COR-L47 (cell line): ENCODE measurements around the gene USP17L21.
"Not testable (repeated sequence)": the region's sequence is repeated elsewhere in the genome, so short reads cannot be mapped to it uniquely, and the experiment has no call there.

Experiments used
- DNase-seq: peaks from one replicate; lab custom pipeline; 2025; lab: John Stamatoyannopoulos, UW

The USP17L21 gene

GRCh38 chr4:9262572-9262971, at the start of gene USP17L21:
USP17L21 (plus strand) TSS chr4:9262872; CDS start chr4:9262872, 0 bp downstream.
- not testable (repeated sequence) for DNase-seq

- not testable (repeated sequence) for DNase-seq
These were observed 48.0 kb upstream of the USP17L21 start for GRCh38 chr4:9214701-9215100.

GRCh38 chr4:9215105-9215504, 47.6 kb upstream of the USP17L21 start, which contains the start of gene USP17L11:
USP17L11 (plus strand) TSS chr4:9215405; CDS start chr4:9215405, 0 bp downstream.
- not testable (repeated sequence) for DNase-seq

GRCh38 chr4:9219852-9220251, 42.8 kb upstream of the USP17L21 start, which contains the start of gene USP17L12:
USP17L12 (plus strand) TSS chr4:9220152; CDS start chr4:9220152, 0 bp downstream.
- not testable (repeated sequence) for DNase-seq

GRCh38 chr4:9224596-9224995, 38.1 kb upstream of the USP17L21 start, which contains the start of gene USP17L13:
USP17L13 (plus strand) TSS chr4:9224896; CDS start chr4:9224896, 0 bp downstream.
- DNase-seq: not testable (repeated sequence)

- not testable (repeated sequence) for DNase-seq
These were observed 32.4 kb upstream of the USP17L21 start for GRCh38 chr4:9230249-9230648.

GRCh38 chr4:9234085-9234484, 28.6 kb upstream of the USP17L21 start, which contains the start of gene USP17L15:
USP17L15 (plus strand) TSS chr4:9234385; CDS start chr4:9234385, 0 bp downstream.
- not testable (repeated sequence) for DNase-seq

- DNase-seq: not testable (repeated sequence)
These were observed 24.2 kb upstream of the USP17L21 start for GRCh38 chr4:9238461-9238860.

GRCh38 chr4:9243579-9243978, 19.1 kb upstream of the USP17L21 start, which contains the start of gene USP17L17:
USP17L17 (plus strand) TSS chr4:9243879; CDS start chr4:9243879, 0 bp downstream.
- not testable (repeated sequence) for DNase-seq

- DNase-seq: not testable (repeated sequence)
These were observed 14.6 kb upstream of the USP17L21 start, which contains the start of gene USP17L18 for GRCh38 chr4:9247953-9248680. USP17L18 (plus strand) TSS chr4:9248630; CDS start chr4:9248630, 0 bp downstream.

- not testable (repeated sequence) for DNase-seq
These were observed 9.6 kb upstream of the USP17L21 start, which contains the start of gene USP17L19 for GRCh38 chr4:9253078-9253477. USP17L19 (plus strand) TSS chr4:9253378; CDS start chr4:9253378, 0 bp downstream.

- DNase-seq: not testable (repeated sequence)
These were observed 4.8 kb upstream of the USP17L21 start, which contains the start of gene USP17L20 for GRCh38 chr4:9257824-9258223. USP17L20 (plus strand) TSS chr4:9258124; CDS start chr4:9258124, 0 bp downstream.

- not testable (repeated sequence) for DNase-seq
These were observed 4.6 kb downstream of the USP17L21 start, which contains the start of gene USP17L22 for GRCh38 chr4:9267319-9267718. USP17L22 (plus strand) TSS chr4:9267619; CDS start chr4:9267619, 0 bp downstream.

- not testable (repeated sequence) for DNase-seq
These were observed 9.0 kb downstream of the USP17L21 start for GRCh38 chr4:9271719-9272118.
